ENCODE data around the gene NLRP7. TPM values are rescaled to one million over a fixed set of nuclear protein-coding genes. Genes with fewer than 3 reads are reported as not detected.

The NLRP7 gene
- total RNA-seq, 1 donor from 2014 or later, result not detected

DNA sequence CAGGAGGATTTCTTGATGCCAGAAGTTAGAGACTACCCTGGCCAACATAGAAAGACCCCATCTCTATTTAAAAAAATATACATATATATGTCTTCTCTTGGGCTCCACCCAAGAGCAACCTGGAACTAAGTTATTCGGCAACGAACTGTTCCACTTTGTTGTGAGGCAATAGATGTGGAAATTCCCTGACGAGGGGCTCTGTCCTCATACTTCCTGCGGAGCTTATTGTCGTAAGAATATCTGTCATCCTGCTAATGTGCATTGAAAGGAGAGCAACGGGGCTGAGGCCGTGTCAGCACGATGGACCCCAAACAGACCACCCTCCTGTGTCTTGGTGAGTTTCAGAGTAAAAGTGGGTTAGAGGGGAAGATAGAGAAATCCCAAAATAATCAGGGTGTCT lies 73.3 kb downstream of the NLRP7 start, which contains the start of gene FCAR:
TSS of gene FCAR (plus strand) at position 246 of the 400 bp plus-strand sequence. CDS start at position 301, 55 bp downstream.
- intact Hi-C loops (cut with micrococcal nuclease), result no loop called here

Other genes starting within 250 kb of the NLRP7 start
- gene KIR3DL3, start 223.1 kb downstream of the NLRP7 start, total RNA-seq, result not detected in 2 replicates
- 0.09 TPM in 1 of 2 replicates, not detected in the other for gene KIR2DL3, start 209.0 kb downstream of the NLRP7 start, total RNA-seq
- not detected in 2 replicates for gene KIR2DL1, start 177.7 kb downstream of the NLRP7 start, total RNA-seq
- not detected in 2 replicates for gene KIR2DL4, start 143.9 kb downstream of the NLRP7 start, total RNA-seq
- gene KIR3DL1, start 131.1 kb downstream of the NLRP7 start, total RNA-seq, result not detected in 2 replicates
- not detected in 2 replicates for gene KIR2DS4, start 114.9 kb downstream of the NLRP7 start, total RNA-seq
- gene KIR3DL2, start 97.1 kb downstream of the NLRP7 start, total RNA-seq, result 0.73 and 0.93 TPM in 2 replicates
- gene FCAR, start 73.3 kb downstream of the NLRP7 start, total RNA-seq, result not detected in 2 replicates
- not detected in 2 replicates for gene NCR1, start 41.4 kb downstream of the NLRP7 start, total RNA-seq
- 13.5 and 17.9 TPM in 2 replicates for gene NLRP2, start 18.8 kb upstream of the NLRP7 start, total RNA-seq
- gene GP6, start 90.7 kb upstream of the NLRP7 start, total RNA-seq, result 0.36 and 0.43 TPM in 2 replicates
- 16.5 and 18.4 TPM in 2 replicates for gene RDH13, start 115.6 kb upstream of the NLRP7 start, total RNA-seq
- 4.0 and 4.8 TPM in 2 replicates for gene EPS8L1, start 128.3 kb upstream of the NLRP7 start, total RNA-seq
- gene PPP1R12C, start 170.1 kb upstream of the NLRP7 start, total RNA-seq, result 132 and 136 TPM in 2 replicates
- 0.34 and 0.48 TPM in 2 replicates for gene TNNT1, start 201.7 kb upstream of the NLRP7 start, total RNA-seq
- gene TNNI3, start 210.2 kb upstream of the NLRP7 start, total RNA-seq, result not detected in 2 replicates
- gene DNAAF3, start 219.1 kb upstream of the NLRP7 start, total RNA-seq, result 0.18 TPM in 1 of 2 replicates, not detected in the other
- not detected in 2 replicates for gene SYT5, start 232.8 kb upstream of the NLRP7 start, total RNA-seq